WTC11 (cell line): Measurements from ENCODE around the gene TMEM25.

Experiments
- CREM ChIP-seq: sonication (generic); formaldehyde crosslinking; IDR thresholded peaks from 2 replicates; pipeline ENCODE4 v1.8.1; 2022; ENCODE audit warnings: mild to moderate bottlenecking, missing genetic modification reagents, moderate library complexity
- ESRRA ChIP-seq: sonication (generic); formaldehyde crosslinking; IDR thresholded peaks from 2 replicates; pipeline ENCODE4 v1.8.1; 2022; ENCODE audit warnings: mild to moderate bottlenecking, missing genetic modification reagents, borderline replicate concordance
- ZNF138 ChIP-seq: sonication (generic); formaldehyde crosslinking; conservative IDR thresholded peaks from 2 replicates; pipeline ENCODE4 v1.8.1; 2022; ENCODE audit warnings: mild to moderate bottlenecking, moderate library complexity, missing genetic modification reagents
- TF ChIP-seq, protein P1 (sequence below): fragments of 200-600 bp; IDR thresholded peaks from 2 replicates; pipeline ENCODE4 v1.8.0; 2022; ENCODE audit warnings: antibody characterized with exemption
- TF ChIP-seq, protein P2 (sequence below): sonication (generic); formaldehyde crosslinking; IDR thresholded peaks from 2 replicates; pipeline ENCODE4 v1.8.0; 2022; ENCODE audit warnings: mild to moderate bottlenecking, missing genetic modification reagents

GRCh38 chr11:118526688-118527087 lies 4.3 kb upstream of the TMEM25 start:
- TF ChIP-seq, protein P1, sequence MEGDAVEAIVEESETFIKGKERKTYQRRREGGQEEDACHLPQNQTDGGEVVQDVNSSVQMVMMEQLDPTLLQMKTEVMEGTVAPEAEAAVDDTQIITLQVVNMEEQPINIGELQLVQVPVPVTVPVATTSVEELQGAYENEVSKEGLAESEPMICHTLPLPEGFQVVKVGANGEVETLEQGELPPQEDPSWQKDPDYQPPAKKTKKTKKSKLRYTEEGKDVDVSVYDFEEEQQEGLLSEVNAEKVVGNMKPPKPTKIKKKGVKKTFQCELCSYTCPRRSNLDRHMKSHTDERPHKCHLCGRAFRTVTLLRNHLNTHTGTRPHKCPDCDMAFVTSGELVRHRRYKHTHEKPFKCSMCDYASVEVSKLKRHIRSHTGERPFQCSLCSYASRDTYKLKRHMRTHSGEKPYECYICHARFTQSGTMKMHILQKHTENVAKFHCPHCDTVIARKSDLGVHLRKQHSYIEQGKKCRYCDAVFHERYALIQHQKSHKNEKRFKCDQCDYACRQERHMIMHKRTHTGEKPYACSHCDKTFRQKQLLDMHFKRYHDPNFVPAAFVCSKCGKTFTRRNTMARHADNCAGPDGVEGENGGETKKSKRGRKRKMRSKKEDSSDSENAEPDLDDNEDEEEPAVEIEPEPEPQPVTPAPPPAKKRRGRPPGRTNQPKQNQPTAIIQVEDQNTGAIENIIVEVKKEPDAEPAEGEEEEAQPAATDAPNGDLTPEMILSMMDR = no peak
- TF ChIP-seq ZNF138 (no peak), ESRRA (CRISPR knock-in tag) (no peak), CREM (CRISPR knock-in tag) (no peak)
- TF ChIP-seq, protein P2, sequence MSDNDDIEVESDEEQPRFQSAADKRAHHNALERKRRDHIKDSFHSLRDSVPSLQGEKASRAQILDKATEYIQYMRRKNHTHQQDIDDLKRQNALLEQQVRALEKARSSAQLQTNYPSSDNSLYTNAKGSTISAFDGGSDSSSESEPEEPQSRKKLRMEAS (CRISPR knock-in tag) = no peak
